Left lung (tissue), 10 donors: ENCODE results near the gene TBXA2R. TPM values are rescaled to one million over a fixed set of nuclear protein-coding genes. Genes with fewer than 3 reads are reported as not detected.

Experiments
- ATAC-seq: fragments of 200-7000 bp; cut with Tn5 transposase; one replicate; pipeline ENCODE4 v1.9.1; 2020; ENCODE audit warnings: moderate library complexity
- DNase-seq, 4 donors: peaks; one replicate each; pipeline ENCODE4 v3.0.0-alpha.2; 2013 to 2020
- H3K27ac ChIP-seq, 2 donors: fragments of 200-600 bp; sonication (generic) in 1 of 2; one replicate each; pipeline versions ENCODE4 v1.5.0 to v1.8.0; 2020 to 2021
- H3K27me3 ChIP-seq, 2 donors: fragments of 200-600 bp; sonication (generic) in 1 of 2; one replicate each; pipeline versions ENCODE4 v1.5.0 to v1.8.0; 2020 to 2021
- H3K36me3 ChIP-seq, 2 donors: fragments of 200-600 bp; sonication (generic) in 1 of 2; one replicate each; pipeline versions ENCODE4 v1.5.0 to v1.8.0; 2020 to 2021
- H3K4me1 ChIP-seq, 2 donors: fragments of 200-600 bp; one replicate each; pipeline ENCODE4 v1.8.0; 2021
- H3K4me3 ChIP-seq, 2 donors: fragments of 200-600 bp; sonication (generic) in 1 of 2; one replicate each; pipeline versions ENCODE4 v1.5.0 to v1.8.0; 2020 to 2021; ENCODE audit warnings: mild to moderate bottlenecking in 1 of 2
- H3K9me3 ChIP-seq, 2 donors: fragments of 200-600 bp; sonication (generic) in 1 of 2; one replicate each; pipeline versions ENCODE4 v1.5.0 to v1.8.0; 2020 to 2021
- CTCF ChIP-seq, 2 donors: fragments of 200-600 bp; sonication (generic) in 1 of 2; IDR thresholded peaks; one replicate each; pipeline versions ENCODE4 v1.5.0 to v1.8.0; 2021; ENCODE audit warnings: antibody characterized with exemption in 2 of 2
- intact Hi-C, 2 donors: fragments of 100-400 bp; cut with DNase I; formaldehyde crosslinking; loops; one replicate each; pipeline versions ENCODE4 v1.11.2 to v1.14.2; 2022
- polyA plus RNA-seq, 6 donors: library from polyadenylated mRNA; unstranded; fragments of 120-200 nt; gene quantifications; one replicate each; pipeline ENCODE4 v1.2.1, GENCODE V29; 2013; ENCODE audit not compliant: insufficient read length in 6 of 6
- total RNA-seq, 2 donors: library from RNA; stranded (reverse); fragmentation: NEBNext Ultra II Directional; extraction: Animal tissue kit (Norgen Biotek cat#: 25700); gene quantifications; one replicate each; pipeline ENCODE4 v1.2.1, GENCODE V29; 2021
- donor health status: DM: no; HTN: yes; CAD: no.
- donor health status: DM: no; HTN: no; CAD: no.

Gene TBXA2R
- total and polyA plus RNA-seq, 8 donors = 1.8 to 7.9 (median 3.6) TPM

- DNase-seq = no peak
- Histone ChIP-seq H3K4me3 (no peak overlapping the region), H3K27ac (no peak overlapping the region), H3K27me3 (no peaks in the 10 kb centered on the region), H3K4me1 (peaks cover 6 to 49% of the 10 kb centered on the region in 2 donors), H3K9me3 (no peaks in the 10 kb centered on the region), H3K36me3 (peaks cover 0 to 44% of the 10 kb centered on the region in 2 donors)
- intact Hi-C loops = loop anchor here in 1 of 2 donors (10.0 kb wide), 1 partner anchor 65 kb away; no protein-coding TSS in a partner anchor
- no peak for TF ChIP-seq CTCF (IDR thresholded peaks at IDR 0.05)
- ATAC-seq = no peak
These were observed 56.9 kb downstream of the TBXA2R start for GRCh38 chr19:3549816-3550215.

- ATAC-seq = no peak
These were observed 58.1 kb downstream of the TBXA2R start for GRCh38 chr19:3548606-3549005.

GRCh38 chr19:3547767-3548282 is 58.9 kb downstream of the TBXA2R start:
- intact Hi-C loops = loop anchor here in 1 of 2 donors (10.0 kb wide), 1 partner anchor 67 kb away; no protein-coding TSS in a partner anchor
- no peaks in the 10 kb centered on the region for H3K27me3 ChIP-seq
- no peak overlapping the region for H3K4me3 ChIP-seq
- ATAC-seq (no peak), DNase-seq (no peak)
- TF ChIP-seq CTCF (IDR thresholded peaks at IDR 0.05) = no peak
- H3K9me3 ChIP-seq = no peaks in the 10 kb centered on the region
- H3K4me1 ChIP-seq = peaks cover 2 to 29% of the 10 kb centered on the region in 2 donors
- peak overlapping the region in 1 of 2 donors; percentile 75 for H3K27ac ChIP-seq
- peaks cover 0 to 64% of the 10 kb centered on the region in 2 donors for H3K36me3 ChIP-seq

More at GRCh38 chr19:3548606-3549005, 58.1 kb downstream of the TBXA2R start:
- H3K27ac ChIP-seq = peak overlapping the region in 1 of 2 donors; percentile 75
- H3K27me3 ChIP-seq = no peaks in the 10 kb centered on the region
- DNase-seq = peak in 1 of 4 donors; percentile 58
- peaks cover 0 to 56% of the 10 kb centered on the region in 2 donors for H3K36me3 ChIP-seq
- no peaks in the 10 kb centered on the region for H3K9me3 ChIP-seq
- H3K4me3 ChIP-seq = no peak overlapping the region
- peaks cover 6 to 37% of the 10 kb centered on the region in 2 donors for H3K4me1 ChIP-seq
- TF ChIP-seq CTCF (IDR thresholded peaks at IDR 0.05) = no peak
- intact Hi-C loops = loop anchor here in 1 of 2 donors (10.0 kb wide), 1 partner anchor 66 kb away; no protein-coding TSS in a partner anchor

GRCh38 chr19:3547301-3547731 is 59.4 kb downstream of the TBXA2R start:
- intact Hi-C loops = loop anchor here in 1 of 2 donors (10.0 kb wide), 1 partner anchor 67 kb away; no protein-coding TSS in a partner anchor
- no peak overlapping the region for H3K27ac ChIP-seq
- H3K9me3 ChIP-seq = no peaks in the 10 kb centered on the region
- peak in 1 of 2 donors; percentile 67 for TF ChIP-seq CTCF (IDR thresholded peaks at IDR 0.05)
- H3K4me3 ChIP-seq = no peak overlapping the region
- H3K4me1 ChIP-seq = peaks cover 0 to 24% of the 10 kb centered on the region in 2 donors
- no peak for DNase-seq
- ATAC-seq = no peak
- H3K36me3 ChIP-seq = peaks cover 0 to 69% of the 10 kb centered on the region in 2 donors
- H3K27me3 ChIP-seq = no peaks in the 10 kb centered on the region

- DNase-seq (no peak), ATAC-seq (no peak)
- H3K4me3 ChIP-seq = no peak overlapping the region
- no peaks in the 10 kb centered on the region for H3K9me3 ChIP-seq
- no peak for TF ChIP-seq CTCF (IDR thresholded peaks at IDR 0.05)
- H3K27ac ChIP-seq = no peak overlapping the region
- H3K4me1 ChIP-seq = peaks cover 0 to 22% of the 10 kb centered on the region in 2 donors
- H3K27me3 ChIP-seq = no peaks in the 10 kb centered on the region
- intact Hi-C loops = loop anchor here in 1 of 2 donors (10.0 kb wide), 1 partner anchor 69 kb away; no protein-coding TSS in a partner anchor
- peaks cover 0 to 72% of the 10 kb centered on the region in 2 donors for H3K36me3 ChIP-seq
These were observed 60.6 kb downstream of the TBXA2R start for GRCh38 chr19:3546119-3546518.
